SK-N-SH (cell line): Measurements from ENCODE around the gene ASCL2. TPM values are rescaled to one million over a fixed set of nuclear protein-coding genes. Genes with fewer than 3 reads are reported as not detected.
A peak's percentile ranks its signal among the peaks of the same experiment; 100 is the strongest.

Experiments used
- CTCF ChIA-PET: fragments of 300-600, 350-600 bp; formaldehyde crosslinking; extraction: SDS; loops from one replicate; lab custom pipeline; 2021; lab: Yijun Ruan, JAX
- POLR2A ChIA-PET: fragments of 350-600 bp; sonication (Branson Sonifier 250); formaldehyde crosslinking; extraction: SDS; loops from one replicate; lab custom pipeline; 2020; ENCODE audit warnings: antibody characterized with exemption, inconsistent platforms; lab: Yijun Ruan, JAX
- DNase-seq: peaks from one replicate; pipeline ENCODE4 v3.0.0; 2012
- H2AFZ ChIP-seq: fragments of 200-600 bp; sonication (generic); 2 replicates; pipeline ENCODE4 v1.8.1; 2016; ENCODE audit warnings: antibody characterized with exemption, mild to moderate bottlenecking, low read depth
- H3F3A ChIP-seq: fragments of 200-600 bp; sonication (generic); replicated peaks from 2 replicates; pipeline ENCODE3; 2016; ENCODE audit warnings: antibody characterized with exemption, mild to moderate bottlenecking; ENCODE audit not compliant: insufficient read depth
- H3K27ac ChIP-seq, 2 experiments: fragments of 200-500 bp in 1 of 2; fragments of 200-600 bp in 1 of 2; sonication (Bioruptor generic) in 1 of 2; sonication (generic), shearing (Covaris generic) in 1 of 2; 2 replicates each; pipeline versions ENCODE4 v1.5.1 to v1.6.1; 2014 to 2016; ENCODE audit warnings: low read depth in 2 of 2, inconsistent platforms in 1 of 2, low read length in 1 of 2, mild to moderate bottlenecking in 1 of 2, mixed read lengths in 1 of 2
- H3K27me3 ChIP-seq: fragments of 200-600 bp; sonication (generic), shearing (Covaris generic); 2 replicates; pipeline ENCODE4 v1.6.1; 2016; ENCODE audit warnings: mixed run types; ENCODE audit not compliant: insufficient read depth
- H3K36me3 ChIP-seq, 2 experiments: fragments of 200-500 bp in 1 of 2; fragments of 200-600 bp in 1 of 2; sonication (Bioruptor generic) in 1 of 2; sonication (generic) in 1 of 2; replicated peaks in 1 of 2; 2 replicates each; pipeline versions ENCODE3 to v1.5.1; 2014 to 2016; ENCODE audit warnings: low read length in 1 of 2, mild to moderate bottlenecking in 1 of 2; ENCODE audit not compliant: insufficient read depth in 2 of 2, control insufficient read depth in 1 of 2
- H3K4me1 ChIP-seq, 2 experiments: fragments of 200-500 bp in 1 of 2; fragments of 200-600 bp in 1 of 2; sonication (Bioruptor generic) in 1 of 2; sonication (generic), shearing (Covaris generic) in 1 of 2; 2 replicates each; pipeline versions ENCODE4 v1.5.1 to v1.6.1; 2014 to 2016; ENCODE audit warnings: low read depth in 1 of 2, low read length in 1 of 2, mixed run types in 1 of 2; ENCODE audit not compliant: insufficient read depth in 2 of 2, control insufficient read depth in 1 of 2
- H3K4me2 ChIP-seq: fragments of 200-600 bp; sonication (generic), shearing (Covaris generic); 2 replicates; pipeline ENCODE4 v1.6.1; 2017; ENCODE audit warnings: mixed run types
- H3K4me3 ChIP-seq, 2 experiments: fragments of 200-500 bp in 1 of 2; fragments of 200-600 bp in 1 of 2; sonication (Bioruptor generic) in 1 of 2; sonication (generic), shearing (Covaris generic) in 1 of 2; 2 replicates each; pipeline versions ENCODE4 v1.5.1 to v1.8.1; 2014 to 2016; ENCODE audit warnings: low read depth in 2 of 2, inconsistent platforms in 1 of 2, low read length in 1 of 2, mild to moderate bottlenecking in 1 of 2, mixed read lengths in 1 of 2, moderate library complexity in 1 of 2
- H3K79me2 ChIP-seq: fragments of 200-600 bp; sonication (generic); 2 replicates; pipeline ENCODE4 v1.8.1; 2017; ENCODE audit warnings: mild to moderate bottlenecking; ENCODE audit not compliant: insufficient read depth
- H3K9ac ChIP-seq: fragments of 200-600 bp; sonication (generic); 2 replicates; pipeline ENCODE4 v1.6.1; 2017; ENCODE audit warnings: mixed run types
- H3K9me2 ChIP-seq: fragments of 200-600 bp; sonication (generic); 2 replicates; pipeline ENCODE4 v1.6.1; 2017; ENCODE audit warnings: mixed run types
- H3K9me3 ChIP-seq: fragments of 200-600 bp; sonication (generic); 2 replicates; pipeline ENCODE4 v1.6.1; 2017; ENCODE audit warnings: mixed run types, mild to moderate bottlenecking, moderate library complexity
- H4K20me1 ChIP-seq: fragments of 200-600 bp; sonication (generic); 2 replicates; pipeline ENCODE4 v1.6.1; 2017; ENCODE audit warnings: mild to moderate bottlenecking, mixed run types; ENCODE audit not compliant: insufficient read depth
- CHD2 ChIP-seq: fragments of 150-350 bp; IDR thresholded peaks from 2 replicates; pipeline ENCODE4 v1.6.1; 2018; ENCODE audit warnings: low read length; ENCODE audit not compliant: partially characterized antibody
- EP300 ChIP-seq, 2 experiments: IDR thresholded peaks; 2 replicates each; pipeline versions ENCODE4 v1.4.0 to v1.6.1; 2012; ENCODE audit warnings: borderline replicate concordance in 1 of 2, low read depth in 1 of 2, low read length in 1 of 2
- EZH2phosphoT487 ChIP-seq: fragments of 200-600 bp; sonication (generic); IDR thresholded peaks from 2 replicates; pipeline ENCODE4 v1.6.1; 2017; ENCODE audit warnings: low read depth, mixed run types, mild to moderate bottlenecking, antibody characterized with exemption, moderate library complexity, borderline replicate concordance
- FOXJ3 ChIP-seq: sonication (generic); formaldehyde crosslinking; IDR thresholded peaks from 2 replicates; pipeline ENCODE4 v1.5.1; 2020; ENCODE audit warnings: mild to moderate bottlenecking, missing genetic modification reagents
- FOXM1 ChIP-seq: IDR thresholded peaks from 2 replicates; pipeline ENCODE4 v1.4.0; 2012; ENCODE audit warnings: low read depth, mild to moderate bottlenecking
- GABPA ChIP-seq: IDR thresholded peaks from 2 replicates; pipeline ENCODE4 v1.4.0; 2012; ENCODE audit warnings: low read depth, mild to moderate bottlenecking
- GATA2 ChIP-seq: sonication (generic); formaldehyde crosslinking; IDR thresholded peaks from 2 replicates; pipeline ENCODE4 v1.5.0; 2020; ENCODE audit warnings: mild to moderate bottlenecking, missing genetic modification reagents
- NFIC ChIP-seq: IDR thresholded peaks from 2 replicates; pipeline ENCODE4 v1.4.0; 2012; ENCODE audit warnings: borderline replicate concordance
- PBX3 ChIP-seq: IDR thresholded peaks from 2 replicates; pipeline ENCODE4; 2012
- REST ChIP-seq: IDR thresholded peaks from 2 replicates; pipeline ENCODE4 v1.6.1; 2012; ENCODE audit warnings: mild to moderate bottlenecking, low read depth, low read length, moderate library complexity
- SIN3A ChIP-seq: IDR thresholded peaks from 2 replicates; pipeline ENCODE4 v1.6.1; 2012; ENCODE audit warnings: low read depth, mild to moderate bottlenecking, low read length, moderate library complexity, borderline replicate concordance
- TCF12 ChIP-seq: IDR thresholded peaks from 2 replicates; pipeline ENCODE4 v1.4.0; 2012
- TEAD4 ChIP-seq: IDR thresholded peaks from 2 replicates; pipeline ENCODE4 v1.4.0; 2012; ENCODE audit warnings: mild to moderate bottlenecking, borderline replicate concordance; ENCODE audit not compliant: insufficient read depth
- USF1 ChIP-seq: IDR thresholded peaks from 2 replicates; pipeline ENCODE4 v1.4.0; 2012; ENCODE audit warnings: low read depth, borderline replicate concordance
- YY1 ChIP-seq: IDR thresholded peaks from 2 replicates; pipeline ENCODE4 v1.4.0; 2012; ENCODE audit warnings: low read depth, mild to moderate bottlenecking
- WGBS: methylation state at CpG from one replicate; pipeline ENCODE4 v1.1.6; 2017; ENCODE audit warnings: low lambda C conversion rate; 5-methylcytosine and 5-hydroxymethylcytosine counted together
- polyA plus RNA-seq, 3 experiments: library from polyadenylated mRNA; depleted of rRNA; stranded (reverse); fragments of >200 nt; gene quantifications; 2 replicates each; pipeline ENCODE4 v1.2.3, GENCODE V29; 2012
- TF ChIP-seq, protein P1 (sequence below): IDR thresholded peaks from 2 replicates; pipeline ENCODE4 v1.4.0; 2012; ENCODE audit warnings: low read depth, borderline replicate concordance
- TF ChIP-seq, protein P2 (sequence below): fragments of 150-350 bp; IDR thresholded peaks from 2 replicates; pipeline ENCODE4 v1.6.1; 2016; ENCODE audit warnings: mild to moderate bottlenecking, low read depth, low read length

Gene ASCL2
- polyA plus RNA-seq, 1 of the 3 experiments (the other 2 are of a cell fraction) = not detected

- H3K27ac ChIP-seq = peak overlapping the region in 1 of 2 experiments; percentile 57; a peak in 1 of 4 replicates
- no peaks in the 10 kb centered on the region for H3K79me2 ChIP-seq
- peak overlapping the region; percentile 39 for H3K9ac ChIP-seq
- no peak overlapping the region for H3K4me3 ChIP-seq
- 86% methylated on average over 12 of the region's 21 CpGs for WGBS
- no peaks in the 10 kb centered on the region for H3F3A ChIP-seq
- POLR2A ChIA-PET = interaction anchor here (1.0 kb wide), 1 partner anchor 9 kb away, joined by 4 read pairs; the partner anchor contains the start of genes C11orf21 and TSPAN32
- H3K4me1 ChIP-seq = peaks cover 26 to 30% of the 10 kb centered on the region in 2 experiments; a peak in 3 of 4 replicates
- H3K4me2 ChIP-seq = peak overlapping the region; percentile 55; the same call in 1 of the 2 replicates
- H4K20me1 ChIP-seq = no peaks in the 10 kb centered on the region
- no peaks in the 10 kb centered on the region for H3K36me3 ChIP-seq
- no peaks in the 10 kb centered on the region for H3K9me3 ChIP-seq
- DNase-seq = no peak
- H2AFZ ChIP-seq = peak overlapping the region; percentile 51; the same call in 1 of the 2 replicates
- TF ChIP-seq, protein P1, sequence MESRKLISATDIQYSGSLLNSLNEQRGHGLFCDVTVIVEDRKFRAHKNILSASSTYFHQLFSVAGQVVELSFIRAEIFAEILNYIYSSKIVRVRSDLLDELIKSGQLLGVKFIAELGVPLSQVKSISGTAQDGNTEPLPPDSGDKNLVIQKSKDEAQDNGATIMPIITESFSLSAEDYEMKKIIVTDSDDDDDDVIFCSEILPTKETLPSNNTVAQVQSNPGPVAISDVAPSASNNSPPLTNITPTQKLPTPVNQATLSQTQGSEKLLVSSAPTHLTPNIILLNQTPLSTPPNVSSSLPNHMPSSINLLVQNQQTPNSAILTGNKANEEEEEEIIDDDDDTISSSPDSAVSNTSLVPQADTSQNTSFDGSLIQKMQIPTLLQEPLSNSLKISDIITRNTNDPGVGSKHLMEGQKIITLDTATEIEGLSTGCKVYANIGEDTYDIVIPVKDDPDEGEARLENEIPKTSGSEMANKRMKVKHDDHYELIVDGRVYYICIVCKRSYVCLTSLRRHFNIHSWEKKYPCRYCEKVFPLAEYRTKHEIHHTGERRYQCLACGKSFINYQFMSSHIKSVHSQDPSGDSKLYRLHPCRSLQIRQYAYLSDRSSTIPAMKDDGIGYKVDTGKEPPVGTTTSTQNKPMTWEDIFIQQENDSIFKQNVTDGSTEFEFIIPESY = no peak
- TF ChIP-seq SIN3A (no peak), GATA2 (CRISPR knock-in tag) (no peak), EP300 (IDR thresholded peaks at IDR 0.05; ENCODE audit: borderline replicate concordance in 1 of 2, low read depth in 1 of 2, low read length in 1 of 2) (no peak), FOXJ3 (CRISPR knock-in tag) (no peak), GABPA (no peak), REST (no peak), FOXM1 (no peak), NFIC (no peak), YY1 (no peak), EZH2phosphoT487 (no peak), PBX3 (no peak), CHD2 (no peak), TEAD4 (no peak), USF1 (no peak), TCF12 (no peak)
- TF ChIP-seq, protein P2, sequence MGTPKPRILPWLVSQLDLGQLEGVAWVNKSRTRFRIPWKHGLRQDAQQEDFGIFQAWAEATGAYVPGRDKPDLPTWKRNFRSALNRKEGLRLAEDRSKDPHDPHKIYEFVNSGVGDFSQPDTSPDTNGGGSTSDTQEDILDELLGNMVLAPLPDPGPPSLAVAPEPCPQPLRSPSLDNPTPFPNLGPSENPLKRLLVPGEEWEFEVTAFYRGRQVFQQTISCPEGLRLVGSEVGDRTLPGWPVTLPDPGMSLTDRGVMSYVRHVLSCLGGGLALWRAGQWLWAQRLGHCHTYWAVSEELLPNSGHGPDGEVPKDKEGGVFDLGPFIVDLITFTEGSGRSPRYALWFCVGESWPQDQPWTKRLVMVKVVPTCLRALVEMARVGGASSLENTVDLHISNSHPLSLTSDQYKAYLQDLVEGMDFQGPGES = no peak
- H3K9me2 ChIP-seq = no peaks in the 10 kb centered on the region
- CTCF ChIA-PET = interaction anchor here (0.6 to 10.5 kb wide), 3 partner anchors 109 to 383 kb away, joined by 3 to 101 read pairs (median 3); no protein-coding TSS in a partner anchor
- H3K27me3 ChIP-seq = no peaks in the 10 kb centered on the region
These were observed 41.2 kb upstream of the ASCL2 start for GRCh38 chr11:2311353-2312133.
